GM15510 (cell line): Measurements from ENCODE around the gene FOXO3.

ENCODE experiments used
- POLR2A ChIP-seq: IDR thresholded peaks from 3 replicates; pipeline ENCODE4 v1.6.1; 2011; ENCODE audit warnings: borderline replicate concordance; ENCODE audit not compliant: insufficient read length; ENCODE audit errors: extremely low read depth

Gene FOXO3

GRCh38 chr6:108596956-108597355 is 36.2 kb downstream of the FOXO3 start:
- TF ChIP-seq POLR2A = no peak

- TF ChIP-seq POLR2A = no peak
These were observed 37.0 kb downstream of the FOXO3 start for GRCh38 chr6:108597572-108598304.

DNA sequence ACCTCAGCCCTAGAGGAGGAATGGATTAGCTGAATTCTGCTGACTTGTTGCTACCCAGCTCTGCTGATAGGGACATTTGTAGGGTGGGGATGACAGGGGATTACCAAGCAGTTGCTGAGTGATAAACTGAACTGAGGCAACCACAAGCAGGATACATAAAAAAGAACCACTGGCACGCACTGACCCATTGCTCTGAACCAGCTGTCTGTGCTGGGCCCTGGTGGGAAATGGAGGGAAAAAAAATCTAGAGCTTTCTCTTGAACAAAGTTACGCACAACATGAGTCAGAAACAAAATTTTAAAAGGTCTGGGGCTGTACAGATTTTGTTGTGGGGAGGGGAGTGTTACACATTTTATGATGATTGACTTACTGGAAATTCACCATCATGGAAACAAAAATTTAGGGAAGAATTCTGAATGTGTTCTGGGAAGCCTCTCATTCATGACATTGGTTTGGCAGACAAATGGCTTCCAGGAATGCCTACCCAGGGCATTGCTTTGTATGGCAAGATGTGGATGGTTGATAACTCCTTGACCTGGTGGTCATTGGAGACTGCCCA is 37.7 kb downstream of the FOXO3 start:
- no peak for TF ChIP-seq POLR2A

DNA sequence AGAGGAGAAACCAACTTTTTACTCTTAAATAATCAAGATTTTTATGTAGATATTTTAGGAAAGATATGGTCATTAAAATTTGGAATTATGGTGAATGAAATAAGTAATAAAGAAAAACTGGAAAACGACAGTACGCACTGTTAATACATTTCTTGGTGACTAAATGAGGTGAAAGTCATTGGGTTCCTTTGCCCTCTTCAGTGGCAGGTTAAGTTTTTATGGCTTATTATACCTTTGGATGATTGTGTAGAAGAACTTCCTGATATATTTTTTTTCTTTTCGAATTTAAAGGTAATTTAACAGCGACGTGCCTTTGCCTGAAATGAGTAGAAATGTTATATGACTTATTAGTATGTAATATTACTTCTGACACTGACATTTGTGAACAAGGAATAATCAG is 43.4 kb downstream of the FOXO3 start:
- TF ChIP-seq POLR2A = no peak

DNA sequence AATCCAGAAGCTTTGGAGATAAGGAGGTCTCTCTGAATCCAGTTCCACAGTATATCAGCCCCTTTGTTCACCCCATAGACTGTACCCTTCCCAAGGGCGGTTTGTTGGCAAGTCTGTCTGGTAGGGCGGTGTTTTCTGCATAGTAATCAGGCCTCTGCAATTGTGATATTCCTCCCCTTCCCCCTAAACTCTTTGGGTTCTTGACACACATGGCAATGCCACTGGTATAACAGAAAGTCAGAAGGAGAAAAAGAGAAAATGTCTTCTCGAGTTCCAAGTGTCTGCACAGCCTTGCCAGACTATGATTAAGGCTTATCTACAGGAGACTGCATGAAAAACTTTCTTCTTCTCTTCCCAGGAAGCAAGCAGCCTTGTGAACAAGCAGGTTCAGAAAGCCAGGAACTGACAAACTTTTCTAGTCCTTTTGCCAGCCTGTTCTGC is 45.6 kb downstream of the FOXO3 start:
- no peak for TF ChIP-seq POLR2A

- TF ChIP-seq POLR2A = no peak
These were observed 47.9 kb downstream of the FOXO3 start for GRCh38 chr6:108608453-108609275.

- TF ChIP-seq POLR2A = no peak
These were observed 48.6 kb downstream of the FOXO3 start for GRCh38 chr6:108609276-108609769.

- TF ChIP-seq POLR2A = no peak
These were observed 49.6 kb downstream of the FOXO3 start for GRCh38 chr6:108610270-108610839.

DNA sequence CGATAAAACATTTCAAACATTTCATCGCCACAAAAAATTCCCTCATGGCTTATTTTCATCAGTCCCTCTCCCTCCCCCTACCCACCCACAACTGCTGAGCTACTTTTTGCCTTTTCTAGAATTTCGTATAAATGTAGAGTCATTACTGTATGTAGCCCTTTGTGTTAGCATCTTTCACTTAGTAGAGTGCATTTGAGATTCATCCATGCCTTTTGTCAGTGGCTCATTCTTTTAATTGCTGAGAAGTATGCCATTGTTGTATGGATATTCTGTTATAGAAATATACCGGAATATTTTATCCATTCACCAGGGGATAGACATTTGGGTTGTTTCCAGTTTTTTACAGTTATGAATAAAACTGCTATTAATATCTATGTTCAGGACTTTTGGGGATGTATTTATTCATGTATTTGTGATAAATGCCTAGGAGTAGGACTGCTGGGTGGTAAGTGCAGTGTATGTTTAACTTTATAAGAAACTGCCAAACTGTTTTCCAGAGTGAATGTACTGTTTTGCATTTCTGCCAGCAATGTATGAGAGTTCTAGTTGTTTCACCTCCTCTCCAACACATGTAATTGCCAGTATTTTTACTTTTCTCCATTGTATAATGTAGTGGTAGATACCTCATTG is 50.4 kb downstream of the FOXO3 start:
- TF ChIP-seq POLR2A = no peak

DNA sequence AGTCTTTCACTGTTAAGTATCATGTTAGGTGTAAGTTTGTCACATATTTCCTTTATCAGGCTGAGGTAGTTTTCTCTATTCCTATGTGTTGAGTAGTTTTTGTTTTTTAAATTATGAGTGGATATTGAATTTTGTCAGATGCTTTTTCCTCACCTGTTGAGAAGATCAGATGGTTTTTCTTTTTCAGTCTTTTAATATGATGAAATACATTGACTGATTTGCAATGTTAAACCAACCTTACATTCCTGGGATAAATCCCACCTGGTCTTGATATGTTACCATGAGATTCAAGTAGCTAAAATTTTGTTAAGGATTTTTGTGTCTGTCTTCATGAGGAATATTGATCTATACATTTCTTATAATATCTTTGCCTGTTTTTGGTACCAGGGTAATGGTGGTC is 52.1 kb downstream of the FOXO3 start:
- TF ChIP-seq POLR2A = no peak

- no peak for TF ChIP-seq POLR2A
These were observed 55.8 kb downstream of the FOXO3 start for GRCh38 chr6:108616544-108616943.

DNA sequence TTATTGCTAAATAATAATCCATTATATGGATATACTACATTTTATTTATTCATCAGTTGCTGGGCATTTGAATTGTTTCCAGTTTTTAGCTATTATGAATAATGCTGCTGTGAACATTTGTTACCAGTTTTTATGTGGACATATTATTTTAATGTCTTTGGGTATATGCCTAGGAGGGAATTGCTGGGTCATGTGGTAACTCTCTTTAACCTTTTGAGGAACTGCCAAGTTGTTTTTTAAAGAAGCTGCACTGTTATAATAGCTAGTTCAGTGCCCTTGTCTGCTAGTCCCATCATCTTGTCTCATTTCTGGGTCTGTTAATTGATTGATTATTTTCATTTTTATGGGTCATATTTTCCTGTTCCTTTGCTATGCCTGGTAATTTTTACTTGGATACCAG is 56.3 kb downstream of the FOXO3 start:
- no peak for TF ChIP-seq POLR2A

GRCh38 chr6:108618623-108619152 is 58.0 kb downstream of the FOXO3 start:
- TF ChIP-seq POLR2A = no peak

- TF ChIP-seq POLR2A = no peak
These were observed 58.9 kb downstream of the FOXO3 start for GRCh38 chr6:108619431-108620197.
